ENCODE measurements around the gene FAM210A.

The FAM210A gene

DNA sequence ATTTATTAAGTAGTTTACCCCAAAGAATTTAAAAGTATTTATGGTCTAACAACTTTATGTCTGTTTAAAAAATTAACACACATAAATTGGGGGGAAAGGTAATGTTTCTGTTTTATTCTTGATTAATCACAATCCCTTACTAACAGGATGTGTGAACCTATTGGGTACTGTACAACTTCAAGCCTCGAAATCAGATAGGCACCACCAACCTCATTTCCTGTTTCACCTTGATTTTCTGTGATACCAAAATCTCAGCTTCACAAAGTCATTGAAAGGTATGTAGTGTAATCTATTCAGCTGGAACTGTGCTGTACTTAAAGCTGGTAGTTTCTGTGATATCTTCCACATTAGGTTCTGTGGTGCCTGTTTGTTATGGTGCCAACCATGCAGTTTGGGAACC lies 4.1 kb upstream of the FAM210A start:
- Histone ChIP-seq H3K4me3 (ENCODE audit: low read depth, low read length) (no peak overlapping the region), H3K36me3 (ENCODE audit: control insufficient read depth, insufficient read depth, low read length) (peaks cover 41% of the 10 kb centered on the region), H3K9me3 (ENCODE audit: control insufficient read depth, insufficient read depth, low read length) (no peaks in the 10 kb centered on the region), H3K27ac (ENCODE audit: low read depth, low read length) (no peak overlapping the region), H3K27me3 (ENCODE audit: control insufficient read depth, insufficient read depth, low read length) (no peaks in the 10 kb centered on the region), H3K4me1 (ENCODE audit: control insufficient read depth, insufficient read depth, low read length) (peaks cover 3% of the 10 kb centered on the region), H3K9ac (ENCODE audit: low read depth, low read length) (no peak overlapping the region)

DNA sequence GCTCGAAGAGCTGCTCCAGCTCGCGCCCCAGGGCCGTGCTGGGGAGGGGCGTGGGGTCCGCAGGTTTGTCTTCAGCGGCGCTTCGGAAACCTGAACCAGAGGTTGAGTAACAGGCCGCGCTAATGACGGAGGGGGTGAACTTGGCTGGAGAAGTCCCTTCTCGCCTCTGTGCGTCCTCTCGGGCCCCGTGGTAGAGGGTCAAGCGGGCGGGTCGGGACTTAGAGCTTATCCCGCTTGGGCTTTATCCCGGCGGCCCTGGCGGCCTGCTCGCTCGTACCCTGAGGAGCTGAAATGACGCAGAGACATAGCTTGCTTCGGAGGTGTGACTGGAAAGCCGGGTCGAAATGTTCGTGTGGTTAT lies 594 bp upstream of the FAM210A start:
- Histone ChIP-seq H3K27ac (ENCODE audit: low read depth, low read length) (peak overlapping the region; percentile 94), H3K9me3 (ENCODE audit: control insufficient read depth, insufficient read depth, low read length) (no peaks in the 10 kb centered on the region), H3K4me3 (ENCODE audit: low read depth, low read length) (peak overlapping the region; percentile 93), H3K9ac (ENCODE audit: low read depth, low read length) (peak overlapping the region; percentile 82), H3K36me3 (ENCODE audit: control insufficient read depth, insufficient read depth, low read length) (peaks cover 10% of the 10 kb centered on the region; the same call in 1 of the 2 replicates), H3K4me1 (ENCODE audit: control insufficient read depth, insufficient read depth, low read length) (peaks cover 9% of the 10 kb centered on the region), H3K27me3 (ENCODE audit: control insufficient read depth, insufficient read depth, low read length) (no peaks in the 10 kb centered on the region)

DNA sequence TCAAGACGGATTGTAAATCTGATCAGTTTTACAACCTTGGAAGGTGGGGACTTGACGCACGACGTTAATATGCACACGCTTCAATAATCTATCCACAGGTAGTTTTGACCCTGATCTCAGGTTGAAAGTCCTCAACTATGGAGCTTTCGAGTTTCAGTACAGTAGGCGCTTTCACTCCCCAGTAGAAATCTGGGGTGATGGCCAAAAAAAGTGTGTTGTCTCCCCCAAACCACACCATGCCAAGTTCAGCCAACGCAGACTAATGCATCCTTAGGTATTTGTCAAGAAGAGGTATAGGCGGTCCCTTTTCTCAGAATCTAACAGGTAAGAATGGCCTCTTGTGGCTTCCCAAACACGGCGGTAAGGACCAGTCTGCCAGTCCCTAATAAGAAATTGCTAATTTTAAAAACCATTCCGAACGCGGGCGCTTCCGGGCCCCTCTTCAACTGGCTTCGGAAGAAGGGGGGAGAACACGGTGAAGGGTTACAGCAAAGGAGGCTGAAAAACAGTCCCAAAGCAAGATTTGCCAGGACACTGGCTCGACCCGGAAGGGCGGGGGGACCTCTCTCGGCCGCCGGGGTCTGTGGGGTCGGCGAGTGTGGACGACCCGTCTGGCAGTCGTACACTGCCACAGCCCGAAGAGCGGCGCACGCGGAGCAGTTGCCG lies 659 bp downstream of the FAM210A start:
- Histone ChIP-seq H3K27ac (ENCODE audit: low read depth, low read length) (peak overlapping the region; percentile 94), H3K4me3 (ENCODE audit: low read depth, low read length) (peak overlapping the region; percentile 93), H3K36me3 (ENCODE audit: control insufficient read depth, insufficient read depth, low read length) (peaks cover 3% of the 10 kb centered on the region; the same call in 1 of the 2 replicates), H3K9ac (ENCODE audit: low read depth, low read length) (peak overlapping the region; percentile 72), H3K27me3 (ENCODE audit: control insufficient read depth, insufficient read depth, low read length) (no peaks in the 10 kb centered on the region), H3K9me3 (ENCODE audit: control insufficient read depth, insufficient read depth, low read length) (no peaks in the 10 kb centered on the region), H3K4me1 (ENCODE audit: control insufficient read depth, insufficient read depth, low read length) (peaks cover 9% of the 10 kb centered on the region)

DNA sequence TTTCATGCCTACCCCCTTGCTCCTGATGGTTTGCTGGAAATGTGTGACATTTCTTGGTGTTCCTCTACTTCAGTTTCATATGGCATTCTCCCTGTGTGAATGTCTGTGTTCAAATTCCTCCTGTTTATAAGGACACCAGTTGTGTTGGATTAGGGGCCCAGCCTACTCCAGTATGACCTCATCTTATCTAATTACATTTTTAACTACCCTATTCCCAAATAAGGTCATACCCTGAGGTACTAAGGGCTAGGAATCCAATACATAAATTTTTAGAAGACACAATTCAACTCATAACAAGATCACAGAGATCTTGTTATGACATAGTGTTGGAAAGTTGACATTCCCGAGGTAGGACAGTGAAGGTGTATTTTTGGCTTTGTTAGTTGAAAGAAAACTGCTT lies 5.5 kb downstream of the FAM210A start:
- Histone ChIP-seq H3K27me3 (ENCODE audit: control insufficient read depth, insufficient read depth, low read length) (no peaks in the 10 kb centered on the region), H3K36me3 (ENCODE audit: control insufficient read depth, insufficient read depth, low read length) (no peaks in the 10 kb centered on the region), H3K4me1 (ENCODE audit: control insufficient read depth, insufficient read depth, low read length) (peaks cover 6% of the 10 kb centered on the region), H3K9ac (ENCODE audit: low read depth, low read length) (no peak overlapping the region), H3K9me3 (ENCODE audit: control insufficient read depth, insufficient read depth, low read length) (no peaks in the 10 kb centered on the region), H3K27ac (ENCODE audit: low read depth, low read length) (no peak overlapping the region), H3K4me3 (ENCODE audit: low read depth, low read length) (no peak overlapping the region)

DNA sequence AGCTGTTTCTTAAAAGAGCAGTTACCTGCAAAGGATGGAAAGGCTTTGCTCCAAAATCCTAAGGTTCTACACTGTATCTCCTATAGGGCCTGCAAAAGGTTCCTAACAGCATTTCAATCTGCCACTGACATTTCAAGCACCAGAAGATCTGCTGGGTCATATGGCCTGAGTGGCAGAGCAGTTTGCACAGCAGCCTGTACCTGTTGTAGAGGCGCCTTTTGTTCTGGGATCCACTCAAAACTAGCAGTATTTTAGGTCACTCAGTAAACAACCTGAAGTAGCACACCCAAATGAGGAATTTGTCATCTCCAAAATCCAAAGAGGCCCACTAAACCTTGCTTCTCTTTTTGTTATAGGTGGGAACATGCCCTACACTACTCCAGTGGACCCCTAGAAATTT lies 6.2 kb downstream of the FAM210A start:
- Histone ChIP-seq H3K27ac (ENCODE audit: low read depth, low read length) (no peak overlapping the region), H3K9me3 (ENCODE audit: control insufficient read depth, insufficient read depth, low read length) (no peaks in the 10 kb centered on the region), H3K4me3 (ENCODE audit: low read depth, low read length) (no peak overlapping the region), H3K27me3 (ENCODE audit: control insufficient read depth, insufficient read depth, low read length) (no peaks in the 10 kb centered on the region), H3K36me3 (ENCODE audit: control insufficient read depth, insufficient read depth, low read length) (no peaks in the 10 kb centered on the region), H3K4me1 (ENCODE audit: control insufficient read depth, insufficient read depth, low read length) (peaks cover 2% of the 10 kb centered on the region), H3K9ac (ENCODE audit: low read depth, low read length) (no peak overlapping the region)

DNA sequence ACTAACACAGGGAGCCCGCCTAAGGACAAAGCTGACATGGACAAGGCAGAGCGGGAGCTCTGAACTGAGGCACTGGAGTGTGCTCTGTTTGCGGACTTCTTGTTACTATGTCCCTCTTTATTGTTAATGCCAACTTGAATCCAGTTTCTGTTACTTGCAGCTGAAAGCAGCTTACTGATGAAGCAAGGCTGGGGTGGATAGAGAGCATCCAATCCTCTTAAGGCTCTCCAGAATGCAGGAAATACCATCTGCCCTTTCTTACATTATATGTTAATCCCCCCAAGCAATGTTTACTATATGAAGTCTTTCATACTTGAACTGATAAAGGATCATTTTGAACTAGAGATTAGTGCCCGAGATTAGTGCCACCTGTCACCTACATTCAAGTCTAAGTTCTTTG lies 9.4 kb downstream of the FAM210A start:
- no peaks in the 10 kb centered on the region for H3K36me3 ChIP-seq (ENCODE audit: control insufficient read depth, insufficient read depth, low read length)
- H3K4me3 ChIP-seq (ENCODE audit: low read depth, low read length), result no peak overlapping the region
- peaks cover 19% of the 10 kb centered on the region for H3K4me1 ChIP-seq (ENCODE audit: control insufficient read depth, insufficient read depth, low read length)
- no peaks in the 10 kb centered on the region for H3K9me3 ChIP-seq (ENCODE audit: control insufficient read depth, insufficient read depth, low read length)
- no peak overlapping the region for H3K27ac ChIP-seq (ENCODE audit: low read depth, low read length)
- H3K9ac ChIP-seq (ENCODE audit: low read depth, low read length), result no peak overlapping the region
- no peaks in the 10 kb centered on the region for H3K27me3 ChIP-seq (ENCODE audit: control insufficient read depth, insufficient read depth, low read length)

DNA sequence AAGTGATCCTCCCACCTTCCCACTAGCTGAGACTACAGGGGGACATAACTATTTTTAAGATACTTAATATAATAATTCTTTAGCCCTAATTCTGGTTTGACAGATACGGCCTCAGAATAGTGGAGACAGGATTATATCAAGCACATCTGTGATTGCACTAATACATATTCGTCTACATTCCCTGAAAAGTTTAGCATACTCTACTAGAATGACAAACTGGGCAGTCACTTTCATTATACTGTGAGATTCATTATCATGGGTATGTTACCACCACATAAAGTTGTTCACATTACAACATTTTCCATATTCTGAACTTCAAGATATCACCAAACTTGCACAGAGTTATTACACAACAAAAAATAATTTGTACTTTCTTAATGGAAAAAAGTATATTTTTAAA lies 11.0 kb downstream of the FAM210A start:
- Histone ChIP-seq H3K27ac (ENCODE audit: low read depth, low read length) (no peak overlapping the region), H3K4me3 (ENCODE audit: low read depth, low read length) (no peak overlapping the region), H3K4me1 (ENCODE audit: control insufficient read depth, insufficient read depth, low read length) (peaks cover 22% of the 10 kb centered on the region), H3K9me3 (ENCODE audit: control insufficient read depth, insufficient read depth, low read length) (no peaks in the 10 kb centered on the region), H3K27me3 (ENCODE audit: control insufficient read depth, insufficient read depth, low read length) (no peaks in the 10 kb centered on the region), H3K9ac (ENCODE audit: low read depth, low read length) (no peak overlapping the region), H3K36me3 (ENCODE audit: control insufficient read depth, insufficient read depth, low read length) (no peaks in the 10 kb centered on the region)

DNA sequence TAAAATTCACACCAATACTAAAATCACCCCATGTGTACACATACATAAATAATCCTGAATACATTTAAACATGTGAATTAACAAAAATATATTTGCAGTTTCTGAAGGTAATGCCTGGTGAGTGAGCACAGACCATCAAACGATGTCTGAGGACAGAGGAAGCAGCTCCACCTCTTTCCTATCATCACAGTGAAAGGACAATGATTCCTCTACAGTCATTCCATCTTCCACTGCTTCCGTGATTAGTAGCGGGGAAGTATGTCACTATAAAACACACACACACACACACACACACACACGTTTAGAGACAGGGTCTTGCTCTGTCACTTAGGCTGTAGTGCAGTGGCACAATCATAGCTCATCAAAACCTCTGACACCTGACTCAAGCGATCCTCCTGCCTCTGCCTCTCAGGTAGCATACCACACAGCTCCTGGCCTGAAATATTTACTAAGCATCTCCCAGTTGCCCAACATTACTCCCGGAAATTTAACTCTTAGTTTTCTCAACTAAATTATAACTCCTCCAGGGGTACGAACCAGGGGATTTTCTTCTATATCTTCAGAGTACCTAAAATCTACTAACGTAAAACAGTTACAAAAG lies 12.8 kb downstream of the FAM210A start:
- no peaks in the 10 kb centered on the region for H3K36me3 ChIP-seq (ENCODE audit: control insufficient read depth, insufficient read depth, low read length)
- H3K4me1 ChIP-seq (ENCODE audit: control insufficient read depth, insufficient read depth, low read length), result peaks cover 22% of the 10 kb centered on the region
- H3K9ac ChIP-seq (ENCODE audit: low read depth, low read length), result no peak overlapping the region
- no peaks in the 10 kb centered on the region for H3K9me3 ChIP-seq (ENCODE audit: control insufficient read depth, insufficient read depth, low read length)
- H3K4me3 ChIP-seq (ENCODE audit: low read depth, low read length), result no peak overlapping the region
- H3K27me3 ChIP-seq (ENCODE audit: control insufficient read depth, insufficient read depth, low read length), result no peaks in the 10 kb centered on the region
- no peak overlapping the region for H3K27ac ChIP-seq (ENCODE audit: low read depth, low read length)

DNA sequence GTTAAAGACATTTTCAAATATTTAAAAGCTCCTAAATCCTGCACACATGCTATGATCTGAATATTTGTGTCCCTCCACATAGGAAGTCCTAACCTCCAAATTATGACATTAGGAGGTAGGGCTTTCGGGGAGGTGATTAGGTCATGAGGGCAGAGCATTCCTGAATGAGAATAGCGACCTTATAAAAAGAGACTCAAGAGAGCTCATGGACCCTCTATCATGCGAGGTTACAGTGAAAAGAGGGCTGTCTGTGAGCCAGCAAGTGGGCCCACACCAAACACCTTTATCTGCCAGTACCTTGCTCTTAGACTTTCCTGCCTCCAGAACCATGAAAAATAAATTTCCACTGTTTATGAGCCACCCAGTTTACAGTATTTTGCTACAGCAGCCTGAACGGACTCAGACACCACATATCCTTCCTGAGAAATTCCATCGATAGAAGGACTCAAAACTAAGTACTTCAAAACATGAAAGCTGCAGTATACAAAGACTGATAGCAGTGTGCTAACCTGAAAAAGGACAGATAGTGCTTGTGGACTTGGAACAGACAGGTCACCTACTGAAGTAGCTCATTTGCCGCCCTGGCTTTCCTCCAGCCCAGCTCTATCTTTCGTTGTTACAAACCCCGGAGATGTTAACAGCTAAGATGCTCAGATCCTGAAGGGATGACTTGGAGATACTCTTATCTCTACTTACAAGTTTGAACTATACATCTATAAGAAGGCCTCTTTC lies 13.8 kb downstream of the FAM210A start:
- Histone ChIP-seq H3K36me3 (ENCODE audit: control insufficient read depth, insufficient read depth, low read length) (no peaks in the 10 kb centered on the region), H3K27me3 (ENCODE audit: control insufficient read depth, insufficient read depth, low read length) (no peaks in the 10 kb centered on the region), H3K9ac (ENCODE audit: low read depth, low read length) (no peak overlapping the region), H3K27ac (ENCODE audit: low read depth, low read length) (peak overlapping the region; percentile 52), H3K4me3 (ENCODE audit: low read depth, low read length) (no peak overlapping the region; the same call in 1 of the 2 replicates), H3K9me3 (ENCODE audit: control insufficient read depth, insufficient read depth, low read length) (no peaks in the 10 kb centered on the region), H3K4me1 (ENCODE audit: control insufficient read depth, insufficient read depth, low read length) (peaks cover 22% of the 10 kb centered on the region)

DNA sequence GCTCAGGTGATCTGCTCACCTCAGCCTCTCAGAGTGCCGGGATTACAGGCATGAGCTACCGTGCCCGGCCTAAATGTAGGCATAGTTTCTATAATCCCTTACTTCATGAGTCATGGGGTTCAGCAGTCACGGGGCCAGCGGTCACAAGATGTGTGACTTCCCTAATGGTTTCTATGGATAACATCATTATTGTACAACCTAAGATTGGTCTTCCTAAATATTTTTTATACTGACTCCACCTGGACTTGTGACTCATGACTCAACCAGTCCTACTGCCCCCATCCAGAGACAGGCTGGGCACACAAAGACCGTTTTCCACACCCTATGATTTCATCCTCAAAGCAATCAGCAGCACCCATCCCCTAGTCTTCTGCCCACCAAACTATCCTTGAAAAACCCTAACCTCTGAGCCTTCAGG lies 15.9 kb downstream of the FAM210A start:
- H3K27me3 ChIP-seq (ENCODE audit: control insufficient read depth, insufficient read depth, low read length), result no peaks in the 10 kb centered on the region
- no peak overlapping the region for H3K9ac ChIP-seq (ENCODE audit: low read depth, low read length)
- peaks cover 9% of the 10 kb centered on the region for H3K9me3 ChIP-seq (ENCODE audit: control insufficient read depth, insufficient read depth, low read length)
- no peaks in the 10 kb centered on the region for H3K36me3 ChIP-seq (ENCODE audit: control insufficient read depth, insufficient read depth, low read length)
- no peak overlapping the region for H3K4me3 ChIP-seq (ENCODE audit: low read depth, low read length)
- no peak overlapping the region for H3K27ac ChIP-seq (ENCODE audit: low read depth, low read length)
- peaks cover 22% of the 10 kb centered on the region for H3K4me1 ChIP-seq (ENCODE audit: control insufficient read depth, insufficient read depth, low read length)

DNA sequence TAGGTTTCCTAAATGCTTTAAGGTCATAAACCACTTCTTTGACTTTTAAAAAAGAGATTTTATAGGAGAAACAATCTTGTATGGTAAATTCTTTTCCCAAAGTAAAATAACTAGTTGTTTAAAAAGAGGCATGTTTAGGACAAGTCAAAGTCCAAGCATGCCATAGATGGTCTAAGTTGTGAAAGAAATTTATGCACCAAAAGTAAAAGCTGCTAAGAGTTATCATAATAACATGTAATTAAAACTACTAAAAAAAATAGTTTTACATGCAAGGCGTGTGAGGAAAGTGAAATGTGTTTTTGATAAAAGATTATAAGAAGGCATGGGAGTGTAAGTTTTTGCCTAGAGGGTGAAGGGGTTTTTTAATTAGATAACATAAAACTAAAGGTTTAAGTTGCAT lies 22.5 kb downstream of the FAM210A start:
- Histone ChIP-seq H3K4me3 (ENCODE audit: low read depth, low read length) (peak overlapping the region; percentile 17; the same call in 1 of the 2 replicates), H3K4me1 (ENCODE audit: control insufficient read depth, insufficient read depth, low read length) (no peaks in the 10 kb centered on the region), H3K9me3 (ENCODE audit: control insufficient read depth, insufficient read depth, low read length) (peaks cover 55% of the 10 kb centered on the region), H3K27me3 (ENCODE audit: control insufficient read depth, insufficient read depth, low read length) (no peaks in the 10 kb centered on the region), H3K36me3 (ENCODE audit: control insufficient read depth, insufficient read depth, low read length) (peaks cover 7% of the 10 kb centered on the region; the same call in 1 of the 2 replicates), H3K9ac (ENCODE audit: low read depth, low read length) (no peak overlapping the region), H3K27ac (ENCODE audit: low read depth, low read length) (no peak overlapping the region)

All from HUES48 (cell line).